ENCODE data around the gene TANGO2.

DNA sequence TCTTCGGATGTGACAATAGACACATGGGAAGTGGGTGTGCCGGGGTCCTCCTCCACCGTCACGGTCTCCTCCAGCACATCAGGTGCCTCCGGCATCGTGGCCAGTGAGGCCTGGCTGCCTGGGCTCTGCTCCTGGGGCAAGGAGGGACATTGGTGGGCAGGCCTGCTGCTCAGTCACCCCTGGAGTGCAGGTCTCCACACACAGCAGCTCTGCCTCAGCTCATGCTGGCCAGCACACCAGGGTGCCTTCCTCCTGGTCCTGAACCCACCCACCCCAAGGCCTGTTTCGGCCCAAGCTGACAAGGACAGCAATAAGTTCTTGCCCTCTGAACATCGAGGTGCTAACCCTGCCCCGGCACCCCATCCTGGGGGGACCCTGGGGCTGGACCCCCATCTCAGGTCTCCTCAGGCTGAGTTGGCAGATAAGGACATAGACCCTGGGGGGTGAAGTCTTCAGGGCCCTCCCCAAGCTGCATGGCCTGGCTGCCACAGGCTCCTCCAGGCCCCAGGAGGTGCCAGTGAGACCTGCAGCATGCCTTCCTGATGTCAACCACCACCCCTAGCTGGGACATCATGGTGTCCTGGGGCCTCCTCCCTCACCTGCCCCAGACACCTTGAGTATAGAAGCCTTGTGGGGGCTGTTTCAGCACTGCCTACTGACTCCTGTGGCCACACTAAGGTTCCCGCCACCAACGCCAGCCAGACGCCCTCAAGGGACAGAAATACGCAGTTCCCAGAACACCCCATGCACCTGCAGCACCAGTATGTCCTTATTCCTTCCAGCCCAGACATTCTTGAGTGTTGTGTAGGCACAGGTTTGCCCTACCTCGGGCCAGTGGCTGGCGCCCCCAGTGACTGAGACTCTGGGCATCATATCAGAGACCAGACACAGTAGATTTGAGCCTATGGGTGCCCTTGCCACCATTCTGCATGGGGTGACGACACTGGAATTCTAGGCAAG is 38.7 kb upstream of the TANGO2 start:
- TF ChIP-seq, protein P1, sequence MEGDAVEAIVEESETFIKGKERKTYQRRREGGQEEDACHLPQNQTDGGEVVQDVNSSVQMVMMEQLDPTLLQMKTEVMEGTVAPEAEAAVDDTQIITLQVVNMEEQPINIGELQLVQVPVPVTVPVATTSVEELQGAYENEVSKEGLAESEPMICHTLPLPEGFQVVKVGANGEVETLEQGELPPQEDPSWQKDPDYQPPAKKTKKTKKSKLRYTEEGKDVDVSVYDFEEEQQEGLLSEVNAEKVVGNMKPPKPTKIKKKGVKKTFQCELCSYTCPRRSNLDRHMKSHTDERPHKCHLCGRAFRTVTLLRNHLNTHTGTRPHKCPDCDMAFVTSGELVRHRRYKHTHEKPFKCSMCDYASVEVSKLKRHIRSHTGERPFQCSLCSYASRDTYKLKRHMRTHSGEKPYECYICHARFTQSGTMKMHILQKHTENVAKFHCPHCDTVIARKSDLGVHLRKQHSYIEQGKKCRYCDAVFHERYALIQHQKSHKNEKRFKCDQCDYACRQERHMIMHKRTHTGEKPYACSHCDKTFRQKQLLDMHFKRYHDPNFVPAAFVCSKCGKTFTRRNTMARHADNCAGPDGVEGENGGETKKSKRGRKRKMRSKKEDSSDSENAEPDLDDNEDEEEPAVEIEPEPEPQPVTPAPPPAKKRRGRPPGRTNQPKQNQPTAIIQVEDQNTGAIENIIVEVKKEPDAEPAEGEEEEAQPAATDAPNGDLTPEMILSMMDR (IDR thresholded peaks at IDR 0.05; ENCODE audit: borderline replicate concordance, extremely low read depth, low read length, poor library complexity, severe bottlenecking): no peak
- TF ChIP-seq EZH2 (IDR thresholded peaks at IDR 0.05; ENCODE audit: borderline replicate concordance, low read depth, low read length, severe bottlenecking): no peak
